Measurements from ENCODE around the gene NPAS3.

Gene NPAS3

GRCh38 chr14:33191855-33192254 is 253.2 kb downstream of the NPAS3 start (continued):
- TF ChIP-seq REST (tag by site-specific recombination; IDR thresholded peaks at IDR 0.05) (peak; percentile 53; the same call in 1 of the 2 replicates), ZBTB11 (tag by site-specific recombination; conservative IDR thresholded peaks at IDR 0.05; ENCODE audit: low read depth) (no peak)

- Histone ChIP-seq H3K9me3 (ENCODE audit: control insufficient read depth, insufficient read depth, low read depth, low read length) (no peaks in the 10 kb centered on the region; the same call in 1 of the 2 replicates), H3K4me1 (ENCODE audit: control insufficient read depth, insufficient read depth, low read length) (no peaks in the 10 kb centered on the region), H3K36me3 (ENCODE audit: control insufficient read depth in 2 of 2, insufficient read depth in 1 of 2, low read length in 2 of 2) (no peaks in the 10 kb centered on the region), H3K4me3 (ENCODE audit: low read depth, low read length) (no peak overlapping the region), H3K27ac (ENCODE audit: extremely low read depth, low read depth, low read length) (no peak overlapping the region)
- ChIA-PET CTCF (no interaction called here), POLR2A (no interaction called here)
- TF ChIP-seq ZSCAN16 (tag by site-specific recombination; IDR thresholded peaks at IDR 0.05) (no peak), ZNF596 (tag by site-specific recombination; IDR thresholded peaks at IDR 0.05) (no peak), ZIC2 (tag by site-specific recombination; IDR thresholded peaks at IDR 0.05) (no peak), ZXDB (tag by site-specific recombination; IDR thresholded peaks at IDR 0.05) (no peak), HIC1 (tag by site-specific recombination; IDR thresholded peaks at IDR 0.05) (no peak), MYNN (tag by site-specific recombination; IDR thresholded peaks at IDR 0.05; ENCODE audit: borderline replicate concordance) (no peak)
Observed at GRCh38 chr14:33194551-33194950, 255.9 kb downstream of the NPAS3 start.

- Histone ChIP-seq H3K27ac (ENCODE audit: extremely low read depth, low read depth, low read length) (no peak overlapping the region), H3K9me3 (ENCODE audit: control insufficient read depth, insufficient read depth, low read depth, low read length) (no peaks in the 10 kb centered on the region; the same call in 1 of the 2 replicates), H3K4me1 (ENCODE audit: control insufficient read depth, insufficient read depth, low read length) (no peaks in the 10 kb centered on the region), H3K4me3 (ENCODE audit: low read depth, low read length) (no peak overlapping the region), H3K36me3 (ENCODE audit: control insufficient read depth in 2 of 2, insufficient read depth in 1 of 2, low read length in 2 of 2) (no peaks in the 10 kb centered on the region)
- ChIA-PET POLR2A (no interaction called here), CTCF (interaction anchor here (0.6 kb wide), 1 partner anchor 15 kb away, joined by 3 read pairs; no protein-coding TSS in a partner anchor)
- TF ChIP-seq GLIS1 (tag by site-specific recombination; IDR thresholded peaks at IDR 0.05) (no peak), ZNF132 (tag by site-specific recombination; IDR thresholded peaks at IDR 0.05; ENCODE audit: borderline replicate concordance) (no peak), ZNF654 (tag by site-specific recombination; IDR thresholded peaks at IDR 0.05; ENCODE audit: low read depth) (no peak), ZSCAN4 (tag by site-specific recombination; IDR thresholded peaks at IDR 0.05) (no peak), ZNF449 (tag by site-specific recombination; IDR thresholded peaks at IDR 0.05) (no peak), ZNF664 (tag by site-specific recombination; IDR thresholded peaks at IDR 0.05) (no peak), ZNF596 (tag by site-specific recombination; IDR thresholded peaks at IDR 0.05) (no peak), ELK4 (IDR thresholded peaks at IDR 0.05; ENCODE audit: borderline replicate concordance, low read depth, low read length) (no peak), ZNF510 (tag by site-specific recombination; IDR thresholded peaks at IDR 0.05; ENCODE audit: insufficient replicate concordance) (no peak), HOXC10 (CRISPR knock-in tag; IDR thresholded peaks at IDR 0.05) (no peak), ZNF239 (tag by site-specific recombination; IDR thresholded peaks at IDR 0.05) (no peak)
Observed at GRCh38 chr14:33198684-33199083, 260.0 kb downstream of the NPAS3 start.
